RWPE1 (cell line): ENCODE data around the gene GOLGA8H.
"Not testable (repeated sequence)": the region's sequence is repeated elsewhere in the genome, so short reads cannot be mapped to it uniquely, and the experiment has no call there.

Experiments used
- CTCF ChIA-PET: fragments of 350-600 bp; sonication (Branson Sonifier 250); formaldehyde crosslinking; extraction: SDS; loops from one replicate; lab custom pipeline; 2021; lab: Yijun Ruan, JAX
- POLR2A ChIA-PET: fragments of 400-600 bp; formaldehyde crosslinking; extraction: SDS; loops from one replicate; lab custom pipeline; 2020; ENCODE audit warnings: antibody characterized with exemption; ENCODE audit not compliant: low non-redundant PET; lab: Yijun Ruan, JAX
- DNase-seq: peaks from one replicate; pipeline ENCODE4 v3.0.0; 2012; ENCODE audit warnings: low spot score
- H3K27ac ChIP-seq: fragments of 450-650 bp; 2 replicates; pipeline ENCODE4 v1.5.1; 2017
- CTCF ChIP-seq: fragments of 450-650 bp; conservative IDR thresholded peaks from 2 replicates; pipeline ENCODE4 v1.5.1; 2017; ENCODE audit warnings: low read depth, mild to moderate bottlenecking

The GOLGA8H gene

GRCh38 chr15:30650012-30650929 is 46.4 kb downstream of the GOLGA8H start:
- H3K27ac ChIP-seq, result no peak overlapping the region
- TF ChIP-seq CTCF, result no peak
- no peak for DNase-seq
- ChIA-PET CTCF (interaction anchor here (0.7 kb wide), 1 partner anchor 22 kb away, joined by 3 read pairs; no protein-coding TSS in a partner anchor), POLR2A (no interaction called here)

- POLR2A ChIA-PET, CTCF ChIA-PET, H3K27ac ChIP-seq: not testable (repeated sequence)
- peak; percentile 68 for TF ChIP-seq CTCF
- peak; percentile 5 for DNase-seq
These were observed 57.3 kb downstream of the GOLGA8H start for GRCh38 chr15:30661154-30661553.
